Measurements from ENCODE around the gene MBNL3.

GRCh38 chrX:132532097-132532496, 43.3 kb upstream of the MBNL3 start:
- TF ChIP-seq, protein P1, sequence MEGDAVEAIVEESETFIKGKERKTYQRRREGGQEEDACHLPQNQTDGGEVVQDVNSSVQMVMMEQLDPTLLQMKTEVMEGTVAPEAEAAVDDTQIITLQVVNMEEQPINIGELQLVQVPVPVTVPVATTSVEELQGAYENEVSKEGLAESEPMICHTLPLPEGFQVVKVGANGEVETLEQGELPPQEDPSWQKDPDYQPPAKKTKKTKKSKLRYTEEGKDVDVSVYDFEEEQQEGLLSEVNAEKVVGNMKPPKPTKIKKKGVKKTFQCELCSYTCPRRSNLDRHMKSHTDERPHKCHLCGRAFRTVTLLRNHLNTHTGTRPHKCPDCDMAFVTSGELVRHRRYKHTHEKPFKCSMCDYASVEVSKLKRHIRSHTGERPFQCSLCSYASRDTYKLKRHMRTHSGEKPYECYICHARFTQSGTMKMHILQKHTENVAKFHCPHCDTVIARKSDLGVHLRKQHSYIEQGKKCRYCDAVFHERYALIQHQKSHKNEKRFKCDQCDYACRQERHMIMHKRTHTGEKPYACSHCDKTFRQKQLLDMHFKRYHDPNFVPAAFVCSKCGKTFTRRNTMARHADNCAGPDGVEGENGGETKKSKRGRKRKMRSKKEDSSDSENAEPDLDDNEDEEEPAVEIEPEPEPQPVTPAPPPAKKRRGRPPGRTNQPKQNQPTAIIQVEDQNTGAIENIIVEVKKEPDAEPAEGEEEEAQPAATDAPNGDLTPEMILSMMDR (IDR thresholded peaks at IDR 0.05) = no peak
- TF ChIP-seq POLR2A (IDR thresholded peaks at IDR 0.05) = no peak
